ENCODE measurements around the gene MZT2B.
"Not testable (repeated sequence)": the region's sequence is repeated elsewhere in the genome, so short reads cannot be mapped to it uniquely, and the experiment has no call there.

The MZT2B gene

GRCh38 chr2:130180404-130181324, 1.4 kb upstream of the MZT2B start:
- not testable (repeated sequence) for DNase-seq

- peak; percentile 94 for DNase-seq
These were observed 660 bp upstream of the MZT2B start, which contains the start of gene SMPD4 for GRCh38 chr2:130181325-130181879. Gene SMPD4 (minus strand): TSS chr2:130181602. CDS start chr2:130176592, 5,010 bp downstream.

DNA sequence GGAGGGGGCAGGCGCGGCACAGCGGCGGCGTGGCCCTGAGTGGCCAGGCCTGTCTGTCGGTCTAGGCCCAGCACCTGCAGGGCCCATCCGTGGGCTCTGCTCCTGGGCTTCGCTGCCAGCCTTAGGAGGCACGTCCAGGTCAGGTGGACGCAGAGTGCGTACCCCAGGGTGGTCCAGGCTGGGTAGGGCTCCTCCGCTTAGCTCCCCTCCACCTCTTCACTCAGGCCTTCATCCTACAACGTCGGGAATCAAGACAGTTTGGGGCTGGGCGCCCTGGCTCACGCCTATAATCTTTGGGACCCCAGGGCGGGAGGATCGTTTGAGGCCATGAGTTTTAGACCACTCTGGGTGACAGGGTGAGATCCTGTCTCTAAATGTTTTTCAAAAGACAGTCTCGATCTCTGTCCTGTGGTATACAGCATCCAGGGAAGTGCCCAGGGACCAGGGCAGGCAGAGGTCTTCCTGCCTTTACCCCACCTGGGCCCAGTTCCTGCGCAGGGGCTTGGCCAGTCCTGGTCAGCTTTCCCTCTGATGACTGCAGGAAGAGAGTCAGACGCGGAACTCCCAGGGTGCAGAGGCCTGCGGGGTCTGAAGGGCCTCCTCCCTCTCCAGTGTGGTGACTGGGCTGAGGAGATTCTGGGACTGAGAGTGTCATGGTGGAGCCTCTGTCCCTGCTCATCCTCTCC, 907 bp downstream of the MZT2B start:
- not testable (repeated sequence) for DNase-seq

GRCh38 chr2:130183512-130184373, 1.7 kb downstream of the MZT2B start:
- peak; percentile 4 for DNase-seq

- no peak for DNase-seq
These were observed 3.4 kb downstream of the MZT2B start for GRCh38 chr2:130185436-130185835.

DNA sequence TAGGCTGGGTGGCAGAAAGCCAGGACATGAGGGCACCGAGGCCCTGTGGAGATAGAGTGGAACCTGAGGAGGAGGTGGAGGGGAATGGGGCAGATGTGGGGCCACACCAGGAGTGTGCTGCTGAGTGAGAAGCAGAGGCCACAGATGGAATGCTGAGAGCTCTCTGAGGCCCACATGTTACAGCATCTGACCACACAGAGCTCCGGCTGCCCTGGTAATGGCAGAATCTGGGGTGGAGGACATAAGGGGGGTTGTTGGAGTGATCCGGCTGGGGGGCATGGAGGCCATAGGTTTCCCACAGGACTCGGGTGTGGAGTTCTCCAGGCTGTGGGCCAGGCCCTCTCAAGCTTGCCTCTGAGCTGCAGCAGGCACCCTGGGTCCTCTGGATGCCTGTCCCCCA, 3.8 kb downstream of the MZT2B start:
- no peak for DNase-seq

DNA sequence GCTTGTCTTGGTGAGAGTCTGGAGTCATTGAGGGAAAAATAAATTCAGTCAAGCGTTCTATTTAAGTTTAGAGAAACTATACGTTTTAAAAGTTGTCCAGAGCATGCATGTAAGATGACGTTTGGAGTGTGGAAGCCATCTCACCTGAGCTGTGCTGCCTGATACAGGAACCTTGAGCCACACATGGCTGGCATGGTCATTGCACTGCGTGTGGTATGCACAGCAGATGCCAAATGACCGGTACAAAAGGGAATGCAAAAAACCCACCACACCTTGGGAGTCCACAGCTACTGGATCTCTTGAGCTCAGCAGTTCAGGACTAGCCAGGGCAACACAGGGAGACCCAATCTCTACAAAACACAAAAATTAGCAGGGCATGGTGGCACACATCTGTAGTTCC, 4.3 kb downstream of the MZT2B start:
- DNase-seq: no peak

DNA sequence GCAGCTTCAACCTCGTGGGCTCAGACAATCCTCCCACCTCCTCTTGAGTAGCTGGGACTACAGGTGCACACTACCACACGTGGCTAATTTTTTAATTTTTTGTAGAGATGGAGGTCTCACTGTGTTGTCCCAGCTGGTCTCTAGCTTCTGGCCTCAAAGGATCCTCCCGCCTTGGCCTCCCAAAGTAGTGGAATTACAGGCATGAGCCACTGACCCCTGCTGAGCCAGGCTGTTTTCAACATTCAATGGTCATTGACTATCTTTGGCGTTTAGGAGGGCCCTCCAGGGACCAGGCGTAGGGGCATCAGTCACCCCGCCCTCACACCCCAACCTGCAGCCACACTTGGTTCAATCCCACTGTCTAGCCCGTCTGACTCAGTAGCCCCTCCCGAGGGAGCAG, 5.2 kb downstream of the MZT2B start:
- no peak for DNase-seq

GRCh38 chr2:130187859-130188792, 6.1 kb downstream of the MZT2B start:
- not testable (repeated sequence) for DNase-seq

DNA sequence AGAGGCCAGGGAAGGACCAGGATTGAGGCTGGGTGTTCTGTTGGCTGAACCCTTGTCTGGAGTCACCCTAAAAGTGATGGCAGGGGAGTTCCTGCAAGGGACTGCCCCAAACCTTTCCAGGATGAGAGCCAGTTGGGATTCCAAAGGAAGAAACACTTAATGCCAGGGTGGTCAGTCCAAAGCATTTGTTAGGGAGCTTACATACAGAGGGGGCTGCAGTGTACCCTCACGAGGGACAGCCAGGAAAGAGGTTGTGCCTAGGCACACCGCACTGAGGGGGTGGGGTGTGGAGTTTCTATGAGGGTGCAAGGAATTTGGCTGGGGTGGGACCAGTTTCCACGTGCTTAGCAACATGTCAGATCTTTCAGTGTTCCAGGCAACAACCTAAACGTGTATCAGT, 6.9 kb downstream of the MZT2B start:
- DNase-seq: not testable (repeated sequence)

DNA sequence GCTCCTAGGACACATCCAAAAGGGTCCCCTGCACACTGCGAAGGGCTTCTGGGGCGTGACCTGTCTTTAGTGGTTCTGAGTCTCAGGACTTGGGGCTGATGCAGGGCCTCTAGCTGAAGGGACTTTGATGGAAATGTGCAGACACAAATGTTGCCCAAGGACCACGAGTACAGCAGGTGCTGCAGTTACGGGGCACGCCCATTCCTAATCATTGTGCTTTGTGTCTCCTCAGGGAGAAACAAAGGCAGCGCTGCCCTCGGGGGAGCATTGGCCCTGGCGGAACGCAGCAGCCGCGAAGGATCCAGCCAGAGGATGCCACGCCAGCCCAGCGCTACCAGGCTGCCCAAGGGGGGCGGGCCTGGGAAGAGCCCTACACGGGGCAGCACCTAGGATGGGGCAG, 8.2 kb downstream of the MZT2B start:
- DNase-seq: no peak

DNA sequence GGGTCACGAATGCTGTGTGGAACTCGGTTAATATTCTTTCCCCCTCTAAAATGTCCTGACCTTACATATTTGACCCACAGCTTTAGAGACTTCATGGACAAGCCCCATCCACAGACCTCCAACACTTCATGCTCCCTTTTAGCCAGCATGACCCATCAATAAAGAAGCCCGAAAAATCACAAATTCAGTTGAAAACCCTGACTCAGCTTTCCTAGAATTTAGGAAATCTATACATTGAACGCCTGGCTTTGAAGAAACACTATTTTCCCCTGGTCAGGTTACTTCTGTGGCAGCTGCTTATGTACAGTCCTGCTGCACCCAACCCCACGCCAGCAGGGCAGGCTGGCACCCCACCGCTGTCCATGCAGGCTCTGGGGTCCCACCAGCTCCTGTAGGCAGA, 9.3 kb downstream of the MZT2B start:
- DNase-seq: not testable (repeated sequence)

GRCh38 chr2:130192451-130192850, 10.4 kb downstream of the MZT2B start:
- DNase-seq: not testable (repeated sequence)

DNA sequence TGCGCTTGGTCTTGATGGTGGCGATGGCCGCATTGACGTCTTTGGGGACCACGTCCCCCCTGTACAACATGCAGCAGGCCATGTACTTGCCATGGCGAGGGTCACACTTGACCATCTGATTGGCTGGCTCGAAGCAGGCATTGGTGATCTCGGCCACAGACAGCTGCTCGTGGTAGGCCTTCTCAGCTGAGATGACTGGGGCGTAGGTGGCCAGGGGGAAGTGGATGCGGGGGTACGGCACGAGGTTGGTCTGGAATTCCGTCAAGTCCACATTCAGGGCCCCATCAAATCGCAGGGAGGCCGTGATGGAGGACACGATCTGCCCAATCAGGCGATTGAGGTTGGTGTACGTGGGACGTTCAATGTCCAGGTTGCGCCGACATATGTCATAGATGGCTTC, 11.8 kb downstream of the MZT2B start:
- not testable (repeated sequence) for DNase-seq

DNA sequence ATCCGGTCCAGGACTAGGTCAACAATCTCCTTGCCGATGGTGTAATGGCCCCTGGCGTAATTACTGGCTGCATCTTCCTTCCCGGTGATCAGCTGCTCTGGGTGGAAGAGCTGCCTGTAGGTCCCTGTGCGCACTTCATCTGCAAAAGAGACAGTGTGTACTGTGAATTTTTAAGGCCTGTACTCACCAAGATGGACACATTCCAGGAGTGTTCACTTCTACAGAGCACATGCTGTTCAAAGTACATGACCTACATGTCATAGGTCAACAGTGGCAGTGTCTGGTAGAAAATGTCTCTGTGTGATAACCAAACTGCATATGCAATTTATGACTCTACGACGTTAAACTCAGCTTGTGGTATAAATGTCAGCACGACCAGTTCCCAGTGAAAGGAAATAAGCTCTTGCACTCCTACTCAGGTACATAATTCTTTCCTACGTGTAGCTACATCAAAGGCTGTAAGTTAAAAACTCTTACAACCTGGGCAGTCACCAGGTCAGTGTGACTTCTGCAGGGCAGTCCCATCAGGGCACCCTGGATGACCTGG, 13.1 kb downstream of the MZT2B start:
- not testable (repeated sequence) for DNase-seq

GRCh38 chr2:130196052-130196451, 14.0 kb downstream of the MZT2B start:
- not testable (repeated sequence) for DNase-seq

- no peak for DNase-seq
These were observed 16.3 kb downstream of the MZT2B start, which contains the start of gene TUBA3E for GRCh38 chr2:130198343-130198742. Gene TUBA3E (minus strand): TSS chr2:130198439. CDS start chr2:130198360, 79 bp downstream.

DNA sequence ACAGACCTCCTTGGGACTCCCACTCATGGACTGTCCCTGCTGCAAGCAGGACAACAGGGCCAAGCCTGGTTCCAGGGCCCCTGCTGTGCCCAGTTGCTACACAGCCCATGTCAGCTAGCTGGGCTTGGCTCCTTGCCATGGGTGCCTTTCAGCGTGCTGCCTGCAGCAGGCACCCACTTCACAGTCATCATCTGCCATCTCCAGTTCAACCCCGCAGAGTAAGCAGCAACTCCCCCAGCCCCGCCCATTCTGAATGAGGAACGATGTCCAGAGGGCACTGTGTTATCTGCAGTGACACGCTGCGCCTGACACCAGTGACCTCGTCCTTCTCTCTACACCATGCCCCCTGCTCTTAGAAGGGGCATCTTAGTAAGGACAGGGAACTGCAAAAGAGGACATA, 20.5 kb downstream of the MZT2B start:
- not testable (repeated sequence) for DNase-seq

- not testable (repeated sequence) for DNase-seq
These were observed 21.1 kb downstream of the MZT2B start for GRCh38 chr2:130203150-130203549.

GRCh38 chr2:130207051-130207450, 25.0 kb downstream of the MZT2B start:
- not testable (repeated sequence) for DNase-seq

- DNase-seq: not testable (repeated sequence)
These were observed 37.1 kb downstream of the MZT2B start for GRCh38 chr2:130219147-130219546.
